MCF 10A (cell line): Measurements from ENCODE around the gene PKDCC. TPM values are rescaled to one million over a fixed set of nuclear protein-coding genes. Genes with fewer than 3 reads are reported as not detected.
A peak's percentile ranks its signal among the peaks of the same experiment; 100 is the strongest.

Source experiments
- BruUV-seq: library from RNA; stranded (reverse); fragments of 400-500 nt; replicated peaks from 2 replicates; lab custom pipeline; 2021; lab: Mats Ljungman, UMichigan
- CTCF ChIA-PET: fragments of 300-600 bp; sonication (Branson Sonifier 250); formaldehyde crosslinking; extraction: SDS; loops from one replicate; lab custom pipeline; 2021; ENCODE audit warnings: antibody characterized with exemption, inconsistent platforms; lab: Yijun Ruan, JAX
- POLR2A ChIA-PET: fragments of 300-600, 350-650 bp; sonication (Branson Sonifier 250); formaldehyde crosslinking; extraction: SDS; loops from one replicate; lab custom pipeline; 2020; ENCODE audit warnings: antibody characterized with exemption, inconsistent platforms; lab: Yijun Ruan, JAX
- DNase-seq: peaks from one replicate; pipeline ENCODE4 v3.0.0-alpha.2; 2018; ENCODE audit not compliant: unreplicated experiment
- H3K27ac Mint-ChIP-seq: one replicate; pipeline ENCODE4 v1.8.0; 2022; ENCODE audit warnings: mild to moderate bottlenecking, low read depth, mixed read lengths; ENCODE audit not compliant: unreplicated experiment
- H3K27me3 Mint-ChIP-seq: one replicate; pipeline ENCODE4 v1.8.0; 2022; ENCODE audit warnings: mixed read lengths; ENCODE audit not compliant: insufficient read depth, unreplicated experiment
- H3K36me3 Mint-ChIP-seq: one replicate; pipeline ENCODE4 v1.8.0; 2022; ENCODE audit warnings: mild to moderate bottlenecking, moderate library complexity, mixed read lengths; ENCODE audit not compliant: insufficient read depth, unreplicated experiment
- H3K4me1 Mint-ChIP-seq: one replicate; pipeline ENCODE4 v1.8.0; 2022; ENCODE audit warnings: mixed read lengths; ENCODE audit not compliant: insufficient read depth, unreplicated experiment
- H3K4me3 Mint-ChIP-seq: one replicate; pipeline ENCODE4 v1.8.0; 2022; ENCODE audit warnings: mild to moderate bottlenecking, moderate library complexity, mixed read lengths; ENCODE audit not compliant: unreplicated experiment
- H3K9me3 Mint-ChIP-seq: one replicate; pipeline ENCODE4 v1.8.0; 2022; ENCODE audit warnings: mixed read lengths; ENCODE audit not compliant: unreplicated experiment
- CTCF ChIP-seq: fragments of 200-600 bp; IDR thresholded peaks from one replicate; pipeline ENCODE4 v1.8.0; 2022; ENCODE audit warnings: antibody characterized with exemption, mild to moderate bottlenecking; ENCODE audit not compliant: unreplicated experiment
- intact Hi-C: fragments of 100-400 bp; cut with micrococcal nuclease; formaldehyde crosslinking; loops from 2 replicates; pipeline ENCODE4 v1.14.1; 2022
- total RNA-seq: library from RNA; stranded (reverse); gene quantifications from 2 replicates; pipeline ENCODE4 v1.2.3, GENCODE V29; 2022

Gene PKDCC
- total RNA-seq, 1 experiment from 2014 or later: 0.49 TPM

GRCh38 chr2:42048299-42049220 lies 739 bp downstream of the PKDCC start:
- no TSS peak for BruUV-seq
- Mint-ChIP-seq H3K4me3 (peak overlapping the region; percentile 55), H3K9me3 (no peaks in the 10 kb centered on the region), H3K27ac (no peak overlapping the region), H3K36me3 (no peaks in the 10 kb centered on the region), H3K27me3 (peaks cover 15% of the 10 kb centered on the region), H3K4me1 (no peaks in the 10 kb centered on the region)
- DNase-seq: no peak
- POLR2A ChIA-PET: interaction anchor here (0.6 kb wide), 1 partner anchor 44 kb away, joined by 3 read pairs; no protein-coding TSS in a partner anchor
- CTCF ChIA-PET: interaction anchor here (0.6 kb wide), 1 partner anchor 8 kb away, joined by 3 read pairs; no protein-coding TSS in a partner anchor
- intact Hi-C loops: no loop called here
- no peak for TF ChIP-seq CTCF

- BruUV-seq: no TSS peak
- TF ChIP-seq CTCF: no peak
- H3K4me3 Mint-ChIP-seq: peak overlapping the region; percentile 55
- H3K4me1 Mint-ChIP-seq: no peaks in the 10 kb centered on the region
- DNase-seq: no peak
- POLR2A ChIA-PET: interaction anchor here (0.6 kb wide), 2 partner anchors 12 to 45 kb away, joined by 3 read pairs; no protein-coding TSS in a partner anchor
- intact Hi-C loops: no loop called here
- peaks cover 6% of the 10 kb centered on the region for H3K27me3 Mint-ChIP-seq
- CTCF ChIA-PET: interaction anchor here (1.0 kb wide), 1 partner anchor 37 kb away, joined by 4 read pairs; no protein-coding TSS in a partner anchor
- H3K36me3 Mint-ChIP-seq: no peaks in the 10 kb centered on the region
- no peaks in the 10 kb centered on the region for H3K9me3 Mint-ChIP-seq
- H3K27ac Mint-ChIP-seq: no peak overlapping the region
Measured at GRCh38 chr2:42049221-42050009, 1.6 kb downstream of the PKDCC start.

GRCh38 chr2:42050010-42050702 lies 2.3 kb downstream of the PKDCC start:
- no peak overlapping the region for H3K4me3 Mint-ChIP-seq
- BruUV-seq: no TSS peak
- ChIA-PET POLR2A (interaction anchor here (0.6 kb wide), 1 partner anchor 11 kb away, joined by 3 read pairs; no protein-coding TSS in a partner anchor), CTCF (interaction anchor here (1.0 kb wide), 1 partner anchor 37 kb away, joined by 4 read pairs; no protein-coding TSS in a partner anchor)
- H3K27ac Mint-ChIP-seq: no peak overlapping the region
- no peak for TF ChIP-seq CTCF
- H3K4me1 Mint-ChIP-seq: no peaks in the 10 kb centered on the region
- no peaks in the 10 kb centered on the region for H3K9me3 Mint-ChIP-seq
- intact Hi-C loops: no loop called here
- no peak for DNase-seq
- no peaks in the 10 kb centered on the region for H3K27me3 Mint-ChIP-seq
- H3K36me3 Mint-ChIP-seq: no peaks in the 10 kb centered on the region
